Hematopoietic multipotent progenitor cell treated with erythropoietin and hydrocortisone succinate and interleukin-3 and kit ligand, for 15 days (in vitro differentiated cells): ENCODE measurements around the gene TMEM86A.

Source experiments
- DNase-seq: peaks from one replicate; pipeline ENCODE4 v3.0.0-alpha.2; 2015; ENCODE audit warnings: low spot score

Gene TMEM86A

DNA sequence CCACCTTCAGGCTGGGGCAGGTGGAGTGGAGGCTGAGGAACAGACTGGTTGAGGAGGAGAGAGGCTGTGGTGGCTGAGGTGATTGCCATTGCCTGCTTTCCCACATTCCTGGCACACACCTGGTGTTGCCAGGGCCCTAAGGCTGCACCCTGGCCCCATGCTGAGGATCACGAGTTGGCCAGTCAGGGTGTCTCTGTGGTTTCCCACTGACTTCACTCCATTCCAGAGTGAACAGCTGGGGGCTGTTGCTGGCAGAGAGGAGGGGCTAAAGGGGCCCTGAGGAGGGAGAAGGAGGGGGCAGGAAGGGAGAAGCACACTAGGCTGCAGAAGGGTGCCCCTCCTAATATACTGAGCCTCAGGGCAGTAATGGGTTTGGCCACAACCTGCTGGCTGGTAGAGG, 1.8 kb downstream of the TMEM86A start:
- DNase-seq: no peak

DNA sequence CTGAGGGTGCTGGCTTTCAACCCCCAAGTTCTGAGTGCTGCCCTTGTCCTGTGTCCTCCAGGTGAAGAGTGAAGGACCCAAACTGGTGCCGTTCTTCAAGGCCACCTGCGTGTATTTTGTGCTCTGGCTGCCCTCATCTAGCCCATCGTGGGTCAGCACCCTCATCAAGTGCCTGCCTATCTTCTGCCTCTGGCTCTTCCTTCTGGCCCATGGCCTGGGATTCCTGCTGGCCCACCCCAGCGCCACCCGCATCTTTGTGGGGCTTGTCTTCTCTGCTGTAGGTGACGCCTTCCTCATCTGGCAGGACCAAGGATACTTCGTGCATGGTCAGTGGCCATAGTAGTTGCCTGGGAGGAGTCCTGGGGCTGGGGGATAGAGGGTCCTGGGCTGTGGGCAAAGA, 2.3 kb downstream of the TMEM86A start:
- DNase-seq: no peak

- DNase-seq: no peak
Measured at GRCh38 chr11:18701614-18702216, 3.1 kb downstream of the TMEM86A start.

- no peak for DNase-seq
Measured at GRCh38 chr11:18703001-18703763, 4.6 kb downstream of the TMEM86A start.

DNA sequence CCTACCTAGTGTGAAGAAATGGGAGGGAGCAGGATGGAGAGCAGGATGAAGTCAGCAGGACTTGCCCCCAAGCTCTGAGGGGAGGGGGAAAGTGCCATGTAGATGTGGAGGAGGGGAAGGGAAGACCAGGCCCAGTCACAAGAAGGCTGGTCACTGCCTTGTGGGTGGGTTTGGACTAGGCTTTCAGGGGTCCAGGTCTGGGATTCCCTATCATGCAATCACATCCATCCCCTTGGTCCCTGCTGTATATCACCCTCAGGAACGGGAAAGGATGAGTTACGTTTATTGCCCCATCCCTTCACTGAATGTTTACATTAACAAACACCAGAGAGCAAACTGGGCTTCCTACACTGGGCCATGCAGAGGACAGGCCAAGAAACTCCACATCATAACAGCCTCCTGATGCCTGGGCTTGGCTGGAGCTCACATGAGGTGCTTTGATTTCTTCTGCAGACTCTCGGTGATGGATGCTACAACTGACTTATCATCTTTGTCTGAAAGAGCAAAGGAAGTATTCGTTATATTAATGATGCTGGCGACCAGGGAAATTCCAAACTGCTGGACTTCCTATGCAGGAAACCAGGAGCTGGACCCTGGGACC, 5.6 kb downstream of the TMEM86A start:
- no peak for DNase-seq

DNA sequence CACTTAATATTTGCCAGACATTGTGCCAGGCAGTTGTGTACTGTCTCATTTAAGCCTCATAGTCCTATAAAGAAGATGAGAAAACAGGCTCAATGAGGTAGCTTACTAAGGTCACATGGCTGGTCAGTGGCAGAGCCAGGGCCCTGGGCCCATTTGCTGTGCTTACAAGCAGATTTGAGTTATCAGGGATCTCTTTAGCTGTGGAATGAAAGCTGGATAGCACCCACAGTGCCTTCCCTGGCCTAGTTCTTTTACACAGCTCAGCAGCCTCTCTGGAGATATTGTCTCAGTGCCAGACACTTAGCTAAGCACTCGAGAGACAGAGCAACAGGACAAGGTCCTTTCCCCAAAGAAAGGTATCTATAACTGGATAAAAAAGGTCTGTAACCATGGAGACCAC, 6.1 kb downstream of the TMEM86A start:
- no peak for DNase-seq

DNA sequence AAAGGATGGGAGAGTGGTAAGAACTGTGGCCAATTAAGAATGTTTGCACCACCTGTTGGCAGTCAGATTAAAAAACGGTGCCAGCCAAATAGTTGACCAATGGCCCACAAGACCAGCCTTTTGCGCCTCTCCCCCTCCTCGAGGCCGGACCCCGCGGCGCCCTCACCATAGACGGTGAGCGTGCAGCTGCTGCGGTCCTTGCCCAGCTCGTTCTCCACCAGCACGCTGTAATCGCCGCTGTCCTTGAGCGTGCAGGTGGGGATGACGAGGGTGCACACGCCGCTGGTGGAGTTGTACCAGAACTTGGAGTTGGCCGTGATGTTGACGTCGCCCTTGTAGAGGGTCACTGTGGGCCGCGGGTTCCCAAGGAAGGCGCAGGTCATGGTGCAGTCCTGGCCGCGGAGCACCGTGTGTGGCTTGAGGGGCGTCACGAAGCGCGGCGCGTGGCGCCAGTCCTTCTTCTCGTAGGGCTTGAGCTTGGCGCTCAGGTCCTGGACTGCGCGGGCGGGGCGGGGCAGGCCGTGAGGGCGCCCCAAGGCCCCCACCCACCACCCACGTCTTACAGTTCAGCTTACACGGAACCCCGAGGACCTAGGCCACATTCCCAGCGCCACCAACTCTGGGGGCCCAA, 7.2 kb downstream of the TMEM86A start:
- DNase-seq: no peak

- DNase-seq: no peak
Measured at GRCh38 chr11:18706330-18707243, 8.0 kb downstream of the TMEM86A start.

GRCh38 chr11:18707811-18708340, 9.3 kb downstream of the TMEM86A start:
- DNase-seq: no peak

DNA sequence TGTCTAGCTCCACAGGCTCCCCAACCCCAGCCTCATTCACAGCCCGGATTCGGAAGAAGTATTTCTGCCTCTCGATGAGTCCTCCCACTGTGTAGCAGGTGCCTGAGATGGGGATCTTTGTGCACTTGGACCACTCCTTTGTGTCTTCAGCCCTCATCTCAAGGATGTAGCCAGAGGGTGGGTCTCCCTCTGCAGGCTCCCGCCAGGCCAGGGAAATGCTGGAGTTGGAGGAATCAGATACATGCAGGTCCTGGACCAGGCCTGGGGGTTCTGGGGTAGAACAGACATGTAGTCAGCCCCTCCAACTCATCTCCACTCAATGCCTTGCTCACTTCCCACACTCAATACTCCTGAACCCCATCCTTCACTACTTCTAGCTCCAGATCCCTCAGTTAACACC, 10.8 kb downstream of the TMEM86A start:
- DNase-seq: no peak

DNA sequence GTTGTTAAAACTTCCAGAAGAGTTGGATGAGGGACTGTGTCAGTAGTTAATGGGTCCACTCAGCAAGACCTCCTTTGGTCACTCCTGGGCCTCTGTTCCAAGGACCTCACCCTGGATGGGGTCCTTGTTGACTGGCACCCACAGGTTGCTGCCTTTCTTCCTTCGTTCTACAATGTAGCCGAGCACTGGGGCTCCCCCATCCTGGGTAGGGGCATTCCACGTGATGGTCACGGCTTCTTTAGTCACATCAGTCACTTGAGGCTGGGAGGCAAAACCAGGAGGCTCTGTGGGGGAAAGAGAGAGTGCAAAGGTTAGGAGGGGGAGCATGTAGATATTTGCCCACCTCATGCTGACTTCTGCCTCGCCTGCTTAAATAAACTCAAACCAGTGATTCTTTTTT, 12.0 kb downstream of the TMEM86A start:
- no peak for DNase-seq

- DNase-seq: no peak
Measured at GRCh38 chr11:18713646-18714442, 15.3 kb downstream of the TMEM86A start.

DNA sequence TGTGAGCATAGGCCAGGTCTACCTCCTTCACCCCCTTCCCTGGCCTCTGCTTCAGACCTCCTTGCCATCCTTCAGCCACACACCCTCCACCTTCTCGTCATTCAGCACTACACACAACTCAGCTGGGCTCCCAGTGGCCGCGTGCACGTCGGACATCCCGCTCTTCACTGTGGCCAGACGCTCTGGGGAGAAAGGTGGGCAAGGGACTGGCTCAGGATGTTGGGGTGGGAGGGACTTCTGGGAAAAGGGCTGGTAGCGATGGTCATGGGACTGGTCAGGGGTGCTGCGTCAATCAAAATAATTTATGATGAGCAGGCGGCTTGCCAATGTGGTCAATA, 15.8 kb downstream of the TMEM86A start:
- DNase-seq: no peak

DNA sequence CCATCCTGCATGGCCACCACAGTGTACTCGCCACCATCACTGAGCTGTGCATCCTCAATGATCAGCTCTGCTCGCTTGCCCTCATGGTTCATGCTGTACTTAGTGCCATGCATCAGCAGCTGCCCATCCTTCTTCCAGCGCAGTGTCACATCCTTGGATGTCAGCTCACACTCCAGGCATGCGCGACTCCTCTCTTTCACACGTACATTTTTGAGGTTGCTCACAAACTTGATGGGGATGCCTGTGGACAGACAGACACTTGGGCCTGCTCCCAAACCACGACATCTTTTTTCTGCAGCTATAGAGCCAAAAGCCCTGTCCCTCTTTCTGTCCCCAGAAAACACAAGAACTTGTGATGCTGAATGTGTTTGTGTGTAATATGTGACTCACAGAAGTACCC, 16.9 kb downstream of the TMEM86A start:
- no peak for DNase-seq

- no peak for DNase-seq
Measured at GRCh38 chr11:18720091-18720807, 21.7 kb downstream of the TMEM86A start.

DNA sequence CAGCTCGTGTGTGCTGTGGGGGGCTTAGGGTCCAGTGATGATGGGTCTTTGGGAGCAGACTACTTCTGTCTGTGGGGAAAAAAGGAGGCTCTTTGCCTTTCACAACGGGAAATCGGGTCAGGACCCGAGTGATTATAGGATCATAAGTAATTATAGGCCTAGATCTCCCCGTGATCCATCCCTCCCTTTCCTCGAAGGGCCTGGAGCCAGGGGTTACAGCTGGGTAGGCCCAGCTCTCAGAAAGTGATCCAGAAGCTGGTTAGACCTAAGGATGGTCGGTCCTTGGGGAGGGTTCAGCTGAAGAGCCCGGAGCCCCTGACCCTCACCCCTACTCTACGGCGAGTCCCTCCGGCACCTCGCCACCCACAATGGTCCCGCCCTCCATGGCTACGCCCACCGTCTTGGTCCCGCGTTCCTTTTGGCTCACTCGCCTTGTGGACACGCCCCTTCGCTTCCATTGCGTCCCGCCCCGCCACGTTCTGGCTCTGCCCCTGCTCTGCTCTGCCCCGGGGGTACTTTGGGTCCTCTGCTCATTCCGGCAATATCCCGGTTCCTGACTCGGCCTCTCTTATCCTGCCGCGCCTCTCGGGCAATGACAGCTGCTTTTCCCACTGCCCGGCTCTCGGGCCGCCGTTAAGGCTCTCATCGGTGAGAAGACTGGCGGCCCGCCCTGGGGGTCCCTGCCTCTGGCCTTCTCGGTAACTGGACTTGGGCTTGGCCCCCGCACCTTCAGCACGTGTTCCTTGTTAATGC, 22.4 kb downstream of the TMEM86A start:
- DNase-seq: peak; percentile 52

GRCh38 chr11:18721561-18722292, 23.1 kb downstream of the TMEM86A start:
- peak; percentile 23 for DNase-seq

GRCh38 chr11:18722293-18722637, 23.7 kb downstream of the TMEM86A start:
- DNase-seq: no peak

DNA sequence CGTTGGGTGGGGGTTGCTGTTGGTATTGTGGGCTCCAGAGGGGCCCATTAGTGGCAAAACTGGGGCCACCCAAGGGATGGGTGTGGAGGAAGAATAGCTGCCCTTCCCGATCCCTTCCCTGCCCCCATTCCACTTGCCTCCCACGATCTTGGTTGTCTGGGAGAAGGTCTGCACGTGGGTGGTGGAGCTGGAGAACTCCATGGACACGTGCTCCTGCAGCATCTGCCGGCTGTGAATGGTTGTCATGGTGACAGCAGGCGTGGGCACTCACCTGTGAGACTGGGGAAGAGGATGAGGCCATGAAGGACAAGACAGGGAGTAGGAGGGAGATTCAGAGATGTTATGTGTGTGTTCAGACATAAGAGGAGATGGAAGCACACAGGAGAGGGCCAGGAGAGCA, 25.4 kb downstream of the TMEM86A start:
- DNase-seq: no peak
